NT2/D1 (cell line): ENCODE results near the gene ZFR2.
A peak's percentile ranks its signal among the peaks of the same experiment; 100 is the strongest.

ENCODE experiments used
- DNase-seq: peaks from one replicate; pipeline ENCODE4 v3.0.0-alpha.2; 2011; ENCODE audit warnings: low read depth, low spot score
- H3K27me3 ChIP-seq: 2 replicates; pipeline ENCODE4 v1.6.0; 2011; ENCODE audit warnings: mild to moderate bottlenecking; ENCODE audit not compliant: insufficient read length, insufficient read depth
- H3K36me3 ChIP-seq: 2 replicates; pipeline ENCODE4 v1.6.1; 2011; ENCODE audit warnings: mild to moderate bottlenecking, low read length, mixed read lengths; ENCODE audit not compliant: insufficient read depth, insufficient read length
- H3K4me1 ChIP-seq: 2 replicates; pipeline ENCODE4 v1.5.1; 2011; ENCODE audit not compliant: insufficient read depth, insufficient read length
- H3K4me3 ChIP-seq: 2 replicates; pipeline ENCODE4 v1.5.1; 2011; ENCODE audit warnings: low read depth; ENCODE audit not compliant: insufficient read length
- H3K9ac ChIP-seq: 2 replicates; pipeline ENCODE4 v1.6.0; 2011; ENCODE audit warnings: low read depth; ENCODE audit not compliant: insufficient read length
- H3K9me3 ChIP-seq: 2 replicates; pipeline ENCODE4 v1.5.1; 2011; ENCODE audit warnings: mild to moderate bottlenecking, low read length; ENCODE audit not compliant: insufficient read depth
- SUZ12 ChIP-seq: IDR thresholded peaks from 2 replicates; pipeline ENCODE4 v1.6.1; 2011; ENCODE audit not compliant: insufficient read length, insufficient read depth; ENCODE audit errors: extremely low read depth
- YY1 ChIP-seq: IDR thresholded peaks from 2 replicates; pipeline ENCODE4 v1.6.1; 2011; ENCODE audit not compliant: insufficient read length, insufficient read depth
- ZNF274 ChIP-seq: IDR thresholded peaks from 2 replicates; pipeline ENCODE4 v1.6.1; 2011; ENCODE audit warnings: mild to moderate bottlenecking, low read depth, low read length

The ZFR2 gene

GRCh38 chr19:3867971-3868769, 668 bp downstream of the ZFR2 start:
- no peak for DNase-seq
- peaks cover 8% of the 10 kb centered on the region for H3K4me1 ChIP-seq
- H3K9me3 ChIP-seq, result peaks cover 9% of the 10 kb centered on the region
- peak overlapping the region; percentile 46 for H3K4me3 ChIP-seq
- H3K27me3 ChIP-seq, result peaks cover 15% of the 10 kb centered on the region
- H3K9ac ChIP-seq, result peak overlapping the region; percentile 92
- no peak for TF ChIP-seq ZNF274
- TF ChIP-seq SUZ12, result no peak
- no peak for TF ChIP-seq YY1
- H3K36me3 ChIP-seq, result peaks cover 18% of the 10 kb centered on the region

DNA sequence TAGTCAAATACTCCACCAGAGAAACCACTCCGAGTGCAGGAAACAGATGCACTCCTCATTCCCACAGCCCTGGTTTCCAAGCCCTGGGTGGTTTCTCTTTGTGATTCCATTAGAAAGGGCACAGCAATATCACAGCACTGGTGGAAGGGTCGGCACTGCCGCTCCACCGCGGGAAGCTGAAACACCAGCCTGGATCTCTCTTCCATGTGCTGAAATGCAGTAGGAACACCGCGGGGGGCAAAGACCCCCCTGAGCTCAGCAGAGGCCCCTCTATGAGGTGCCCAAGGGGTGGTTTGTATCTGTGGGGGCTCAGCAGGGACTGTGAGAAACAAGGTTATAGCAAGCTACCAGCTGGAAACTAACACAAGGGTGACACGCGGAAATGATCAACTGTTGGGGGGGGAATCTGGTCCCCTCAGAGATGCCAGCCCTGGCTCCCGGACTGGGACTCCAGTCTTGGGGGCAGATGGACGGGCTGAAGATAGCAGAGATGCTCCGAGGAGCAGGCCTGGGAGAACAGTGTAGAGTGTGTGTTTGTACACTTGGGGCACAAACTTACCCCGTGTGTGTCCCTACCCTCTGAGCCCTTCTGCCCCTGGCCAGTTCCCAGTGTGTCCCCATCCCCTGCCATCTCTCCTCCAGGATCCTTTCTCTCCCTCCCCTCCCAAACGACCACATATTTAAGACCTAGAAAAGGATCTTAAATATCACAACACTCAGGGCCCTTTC, 1.8 kb downstream of the ZFR2 start:
- no peak for DNase-seq
- TF ChIP-seq SUZ12 (no peak), YY1 (no peak), ZNF274 (no peak)
- peaks cover 25% of the 10 kb centered on the region for H3K36me3 ChIP-seq
- no peak overlapping the region for H3K4me3 ChIP-seq
- peaks cover 15% of the 10 kb centered on the region for H3K27me3 ChIP-seq
- no peak overlapping the region for H3K9ac ChIP-seq
- H3K9me3 ChIP-seq, result peaks cover 9% of the 10 kb centered on the region
- peaks cover 10% of the 10 kb centered on the region for H3K4me1 ChIP-seq

GRCh38 chr19:3863648-3864047, 5.2 kb downstream of the ZFR2 start:
- no peaks in the 10 kb centered on the region for H3K27me3 ChIP-seq
- no peak overlapping the region for H3K9ac ChIP-seq
- peaks cover 12% of the 10 kb centered on the region for H3K4me1 ChIP-seq
- peaks cover 34% of the 10 kb centered on the region for H3K36me3 ChIP-seq
- no peak overlapping the region for H3K4me3 ChIP-seq
- no peak for DNase-seq
- no peaks in the 10 kb centered on the region for H3K9me3 ChIP-seq
- TF ChIP-seq SUZ12 (no peak), ZNF274 (no peak), YY1 (no peak)

DNA sequence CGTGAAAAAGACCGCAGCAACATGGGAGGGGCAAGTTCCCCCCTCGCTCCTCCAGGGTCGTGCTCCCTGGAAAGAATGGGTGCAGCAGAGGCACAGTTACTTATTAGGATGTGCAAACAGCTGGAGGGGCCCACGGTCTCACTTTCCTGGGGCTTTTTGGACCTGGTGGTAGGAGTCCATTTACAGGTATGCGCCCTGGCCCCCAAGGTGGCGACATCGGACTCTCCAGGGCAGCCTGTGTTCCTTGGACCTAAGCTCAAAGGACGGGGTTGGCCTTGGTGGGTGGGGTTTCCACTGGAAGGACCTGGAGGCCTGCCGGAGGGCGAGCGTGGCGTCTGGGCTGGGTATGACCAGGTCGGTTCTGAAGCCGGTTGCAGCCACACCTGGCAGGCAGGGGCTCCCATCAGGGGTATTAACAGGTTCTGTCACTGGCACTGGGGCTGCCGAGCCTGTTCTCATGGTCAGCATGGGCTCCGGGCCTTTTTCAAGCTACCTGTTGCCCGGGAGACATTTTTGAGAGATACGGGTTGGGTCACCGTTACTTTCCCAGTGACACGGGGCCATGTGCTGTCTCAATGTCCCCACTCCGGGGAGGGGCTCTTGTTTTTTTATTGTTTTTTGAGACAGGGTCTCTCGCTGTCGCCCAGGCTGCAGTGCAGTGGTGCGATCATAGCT, 5.9 kb downstream of the ZFR2 start:
- Histone ChIP-seq H3K4me1 (peaks cover 10% of the 10 kb centered on the region), H3K27me3 (no peaks in the 10 kb centered on the region), H3K9me3 (no peaks in the 10 kb centered on the region), H3K36me3 (peaks cover 34% of the 10 kb centered on the region), H3K9ac (no peak overlapping the region), H3K4me3 (no peak overlapping the region)
- no peak for DNase-seq
- TF ChIP-seq SUZ12 (no peak), ZNF274 (no peak), YY1 (no peak)

GRCh38 chr19:3860499-3860898, 8.3 kb downstream of the ZFR2 start:
- no peaks in the 10 kb centered on the region for H3K9me3 ChIP-seq
- DNase-seq, result no peak
- H3K36me3 ChIP-seq, result peaks cover 41% of the 10 kb centered on the region
- H3K27me3 ChIP-seq, result no peaks in the 10 kb centered on the region
- TF ChIP-seq YY1, result no peak
- H3K4me1 ChIP-seq, result peaks cover 4% of the 10 kb centered on the region
- no peak overlapping the region for H3K4me3 ChIP-seq
- no peak overlapping the region for H3K9ac ChIP-seq

DNA sequence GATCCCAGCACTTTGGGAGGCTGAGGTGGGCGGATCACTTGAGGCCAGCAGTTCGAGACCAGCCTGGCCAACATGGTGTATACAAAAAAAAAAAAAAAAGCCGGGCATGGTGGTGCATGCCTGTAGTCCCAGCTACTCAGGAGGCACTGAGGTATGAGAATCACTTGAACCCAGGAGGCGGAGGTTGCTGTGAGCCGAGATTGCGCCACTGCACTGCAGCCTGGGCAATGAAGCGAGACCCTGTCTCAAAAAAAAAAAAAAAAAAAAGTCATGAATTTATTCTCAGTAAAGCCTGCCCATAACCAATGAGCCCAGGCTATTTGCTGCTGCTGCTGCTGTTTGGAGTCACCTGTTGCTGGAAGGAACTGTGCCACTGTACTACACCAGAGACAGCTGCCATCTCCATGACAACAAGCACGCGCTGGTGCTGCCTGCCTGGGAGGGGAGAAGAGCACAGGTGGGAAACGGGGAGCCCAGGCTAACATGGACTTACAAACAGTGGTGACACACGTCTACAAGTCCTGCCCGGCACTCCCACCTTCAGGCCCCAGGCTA, 11.3 kb downstream of the ZFR2 start:
- H3K9ac ChIP-seq, result no peak overlapping the region
- H3K36me3 ChIP-seq, result peaks cover 37% of the 10 kb centered on the region
- peaks cover 2% of the 10 kb centered on the region for H3K4me1 ChIP-seq
- H3K4me3 ChIP-seq, result no peak overlapping the region
- peaks cover 17% of the 10 kb centered on the region for H3K9me3 ChIP-seq
- DNase-seq, result no peak
- TF ChIP-seq YY1 (no peak), SUZ12 (no peak), ZNF274 (no peak)
- no peaks in the 10 kb centered on the region for H3K27me3 ChIP-seq

DNA sequence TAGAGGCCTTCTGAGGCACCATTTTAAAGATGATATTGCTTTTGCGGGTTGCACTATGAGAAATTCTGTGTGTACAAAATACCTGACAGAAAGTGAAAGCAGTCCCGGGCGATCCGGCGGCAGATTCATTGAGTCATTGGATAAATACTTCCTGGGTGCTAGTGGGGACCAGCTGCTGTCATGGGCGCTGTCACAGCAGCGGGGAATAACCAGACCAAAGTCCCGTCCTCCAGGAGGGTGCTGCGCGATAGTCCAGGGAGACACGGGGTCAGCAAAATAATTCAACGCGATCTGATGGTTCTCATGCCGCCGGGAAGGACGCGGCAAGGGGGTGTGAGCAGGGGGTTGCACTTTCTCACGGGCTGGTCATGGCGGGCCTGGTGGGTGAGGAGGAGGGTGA, 13.5 kb downstream of the ZFR2 start:
- H3K9me3 ChIP-seq, result peaks cover 39% of the 10 kb centered on the region
- no peaks in the 10 kb centered on the region for H3K27me3 ChIP-seq
- H3K4me3 ChIP-seq, result no peak overlapping the region
- no peak overlapping the region for H3K9ac ChIP-seq
- H3K4me1 ChIP-seq, result no peaks in the 10 kb centered on the region
- no peak for DNase-seq
- H3K36me3 ChIP-seq, result peaks cover 47% of the 10 kb centered on the region
- TF ChIP-seq YY1 (no peak), ZNF274 (no peak), SUZ12 (no peak)
